ENCODE results near the gene PDE8A.
"Not testable (repeated sequence)": the region's sequence is repeated elsewhere in the genome, so short reads cannot be mapped to it uniquely, and the experiment has no call there.

PDE8A gene

DNA sequence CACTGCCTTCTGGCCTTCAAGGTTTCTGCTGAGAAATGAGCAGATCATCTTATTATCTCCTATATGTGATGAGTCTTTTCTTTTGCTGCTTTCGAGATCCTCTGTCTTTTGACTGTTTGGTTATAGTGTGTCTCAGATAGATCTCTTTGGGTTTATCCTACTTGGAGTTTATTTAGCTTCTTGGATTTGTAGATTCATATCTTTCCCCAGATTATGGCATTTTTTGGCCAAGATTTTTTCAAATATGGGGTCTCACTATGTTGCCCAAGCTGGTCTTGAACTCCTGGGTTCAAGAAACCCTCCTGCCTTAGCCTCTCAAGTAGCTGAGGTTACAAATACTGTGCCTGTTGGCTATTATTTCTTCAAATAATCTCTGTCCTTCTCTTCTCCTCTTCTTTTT lies 150.3 kb downstream of the PDE8A start:
- DNase-seq (ENCODE audit: low read depth), result no peak

GRCh38 chr15:85133709-85134108 lies 152.1 kb downstream of the PDE8A start:
- no peak for DNase-seq (ENCODE audit: low read depth)

DNA sequence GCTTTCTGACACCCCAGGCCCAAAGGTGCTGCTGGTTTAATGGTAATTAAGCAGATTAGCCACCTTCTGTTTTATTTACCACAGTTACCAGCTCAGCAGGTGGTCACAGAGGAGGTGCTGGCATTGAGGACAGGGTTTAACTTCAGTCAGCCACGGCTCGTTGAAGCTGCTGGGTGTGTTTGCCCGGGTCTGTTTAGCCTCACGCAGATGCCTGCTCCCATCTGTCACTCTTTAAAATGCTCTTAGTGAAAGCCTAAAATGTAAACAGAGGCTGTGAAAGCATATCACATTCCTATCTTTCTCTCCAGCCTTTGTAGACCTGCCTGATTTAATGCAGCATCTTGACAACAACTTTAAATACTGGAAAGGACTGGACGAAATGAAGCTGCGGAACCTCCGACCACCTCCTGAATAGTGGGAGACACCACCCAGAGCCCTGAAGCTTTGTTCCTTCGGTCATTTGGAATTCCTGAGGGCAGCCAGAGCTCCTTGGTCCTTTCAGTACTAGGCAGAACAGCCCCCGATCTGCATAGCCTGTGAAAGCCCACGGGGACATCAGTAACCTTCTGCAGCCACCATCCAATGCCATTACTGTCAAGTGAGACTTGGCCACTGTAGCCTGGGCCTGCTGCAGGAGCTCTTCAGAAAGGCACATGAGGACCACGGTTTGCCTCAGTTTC lies 156.0 kb downstream of the PDE8A start:
- no peak for DNase-seq (ENCODE audit: low read depth)

DNA sequence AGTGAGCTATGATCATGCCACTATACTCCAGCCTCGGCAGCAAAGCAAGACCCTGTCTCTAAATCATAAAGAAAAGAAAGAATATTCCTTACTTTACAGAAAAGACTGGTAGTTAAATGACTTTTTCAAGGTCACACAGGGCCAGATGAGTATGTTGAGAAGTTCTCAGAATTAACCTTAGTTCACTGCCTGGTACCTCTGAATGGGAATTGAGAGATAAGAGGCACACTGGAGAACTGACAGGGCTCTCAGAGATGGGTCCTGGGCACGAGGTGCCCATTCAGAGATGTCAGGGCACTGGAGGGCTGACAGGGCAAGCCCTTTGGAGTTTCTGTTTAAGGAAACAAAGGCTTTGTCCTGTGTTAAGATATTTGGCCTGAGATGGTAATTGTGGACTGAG lies 157.7 kb downstream of the PDE8A start:
- DNase-seq (ENCODE audit: low read depth), result no peak

DNA sequence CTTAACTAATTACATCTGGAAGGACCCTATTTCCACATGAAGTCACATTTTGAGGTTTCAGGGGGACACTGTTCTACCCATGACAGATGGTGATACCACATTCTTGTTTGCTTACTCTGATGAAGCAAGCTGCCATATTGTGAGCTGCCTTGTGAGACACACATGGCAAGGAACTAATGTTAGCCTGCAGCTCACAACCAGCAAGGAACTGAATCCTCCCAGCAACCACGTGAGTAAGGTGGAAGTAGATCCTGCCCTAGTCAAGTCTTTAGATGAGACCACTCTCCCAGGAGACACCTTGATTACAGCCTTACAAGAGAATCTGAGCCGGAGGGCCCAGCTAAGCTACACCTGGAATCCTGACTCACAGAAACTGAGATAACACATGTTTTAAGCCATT lies 160.1 kb downstream of the PDE8A start:
- no peak for DNase-seq (ENCODE audit: low read depth)

GRCh38 chr15:85142312-85142711 lies 160.7 kb downstream of the PDE8A start:
- DNase-seq (ENCODE audit: low read depth), result no peak

DNA sequence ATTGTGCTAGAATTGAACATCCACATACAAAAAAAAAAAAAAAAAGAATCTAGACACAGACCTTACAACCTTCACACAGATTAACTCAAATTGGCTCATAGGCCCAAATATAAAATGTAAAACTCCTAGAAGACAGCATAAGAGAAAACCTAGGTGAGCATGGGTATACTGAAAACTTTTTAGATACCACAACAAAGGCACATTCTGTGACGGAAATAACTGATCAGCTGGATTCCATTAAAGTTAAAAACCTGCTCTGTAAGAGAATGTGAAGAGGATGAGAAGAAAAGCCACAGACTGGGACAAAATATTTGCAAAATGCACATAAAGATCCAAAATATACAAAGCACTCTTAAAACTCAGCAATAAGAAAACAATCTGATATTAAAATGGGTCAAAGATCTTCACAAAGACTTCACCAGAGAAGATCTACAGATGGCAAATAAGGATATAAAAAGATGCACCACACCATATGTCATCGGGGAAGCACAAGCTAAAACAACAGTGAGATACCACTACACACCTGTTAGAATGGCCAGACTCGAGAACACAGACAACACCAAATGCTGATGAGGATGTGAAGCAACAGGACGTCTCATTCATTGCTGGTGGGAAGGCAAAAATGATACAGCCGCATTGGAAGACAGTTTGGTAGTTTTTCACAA lies 167.9 kb downstream of the PDE8A start:
- no peak for DNase-seq (ENCODE audit: low read depth)

GRCh38 chr15:85150130-85150480 lies 168.4 kb downstream of the PDE8A start:
- DNase-seq (ENCODE audit: low read depth), result no peak

GRCh38 chr15:85151145-85151544 lies 169.5 kb downstream of the PDE8A start:
- no peak for DNase-seq (ENCODE audit: low read depth)

DNA sequence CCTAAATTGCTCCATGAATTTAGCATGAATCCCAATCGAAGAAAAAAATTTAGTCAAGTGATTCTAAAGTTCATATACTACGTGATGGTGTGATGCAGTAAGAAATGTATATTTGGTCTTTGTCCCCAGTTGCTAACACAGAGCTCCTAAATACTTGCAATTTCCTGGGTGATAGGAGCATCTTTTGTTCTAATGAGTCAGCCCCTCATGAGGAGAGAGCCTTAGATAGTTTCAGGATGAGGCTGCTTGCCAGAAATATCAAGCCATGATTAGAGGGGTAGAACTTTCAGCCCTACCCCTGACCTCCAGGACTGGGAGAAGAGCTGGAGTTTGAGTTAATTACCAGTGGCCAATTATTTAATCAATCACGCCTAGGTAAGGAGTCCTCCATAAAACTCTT lies 170.2 kb downstream of the PDE8A start:
- DNase-seq (ENCODE audit: low read depth), result no peak

DNA sequence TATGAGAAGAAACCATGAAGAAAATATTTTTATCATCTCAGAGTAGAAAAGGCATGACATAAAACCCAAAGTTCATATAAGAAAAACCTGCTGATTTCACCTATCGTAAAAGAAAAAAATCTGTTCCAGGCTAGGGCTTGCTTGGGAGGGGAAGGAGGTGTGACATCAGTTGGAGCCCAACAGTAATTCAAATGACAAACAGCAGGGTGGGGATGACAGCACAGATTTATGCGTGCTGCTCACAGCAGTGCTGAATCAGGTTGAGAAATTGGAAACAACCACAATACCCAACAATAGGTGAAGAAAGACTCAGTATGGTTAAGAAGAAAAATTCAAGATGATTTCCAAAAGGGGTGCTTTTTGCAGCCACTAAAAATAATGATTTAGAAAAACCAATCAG lies 172.4 kb downstream of the PDE8A start:
- no peak for DNase-seq (ENCODE audit: low read depth)

DNA sequence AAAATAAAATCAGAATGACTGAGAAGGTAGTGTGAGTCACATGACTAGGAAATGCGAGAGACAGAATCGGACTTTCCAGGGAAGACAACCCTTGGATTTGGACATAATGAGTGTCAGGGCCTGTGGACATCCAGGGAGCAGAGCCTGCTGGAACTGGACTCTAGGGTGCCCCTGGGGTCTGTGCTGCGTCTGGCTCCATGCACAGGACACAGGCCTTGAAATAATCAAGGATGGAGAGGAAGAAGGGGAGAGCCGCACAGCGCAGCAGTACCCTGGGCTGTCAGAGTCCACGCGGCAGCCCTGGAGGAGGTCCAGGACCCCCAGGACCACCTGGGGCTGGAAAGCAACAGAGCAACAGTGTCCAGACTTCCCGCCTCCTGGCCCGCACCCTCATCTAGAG lies 173.7 kb downstream of the PDE8A start:
- no peak for DNase-seq (ENCODE audit: low read depth)

DNA sequence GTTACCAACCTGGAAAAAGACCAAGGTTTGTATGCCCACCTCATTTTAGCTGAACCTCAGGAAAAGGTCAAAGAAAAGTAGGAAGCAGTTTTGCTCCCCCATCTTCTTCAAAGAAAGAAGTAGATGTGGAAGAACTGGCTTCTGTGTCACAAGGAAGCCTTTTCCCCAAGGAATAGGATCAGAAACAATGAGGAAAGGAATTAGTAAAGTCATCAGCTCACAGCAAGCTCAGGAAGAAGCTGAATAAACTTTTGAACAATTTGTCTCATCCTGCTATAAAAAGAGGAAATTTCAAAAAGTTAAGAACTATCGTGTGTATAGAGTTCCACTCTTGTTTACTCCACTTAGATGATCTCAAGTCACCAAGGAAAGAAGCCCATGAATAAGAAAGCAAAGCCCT lies 174.2 kb downstream of the PDE8A start:
- DNase-seq (ENCODE audit: low read depth), result no peak

DNA sequence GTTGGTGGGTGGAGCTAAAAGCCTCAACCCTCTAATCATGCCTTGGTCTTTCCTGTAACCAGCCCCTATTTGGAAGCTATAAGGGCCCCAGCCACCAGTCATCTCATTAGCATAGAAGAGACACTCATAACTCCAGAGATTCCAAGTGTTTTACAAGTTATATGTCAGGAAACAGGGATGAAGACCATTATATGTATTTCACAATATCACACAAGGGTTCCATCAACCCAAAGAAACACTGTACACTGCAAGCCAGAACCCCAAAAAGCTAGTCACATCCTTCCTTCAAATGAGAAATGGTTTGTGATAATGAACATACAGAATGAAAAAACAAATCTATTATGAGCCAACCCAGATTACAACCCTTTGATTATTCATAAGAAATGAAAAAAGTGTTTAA lies 175.7 kb downstream of the PDE8A start:
- no peak for DNase-seq (ENCODE audit: low read depth)

- no peak for DNase-seq (ENCODE audit: low read depth)
Measured at GRCh38 chr15:85162237-85162636, 180.6 kb downstream of the PDE8A start.

DNA sequence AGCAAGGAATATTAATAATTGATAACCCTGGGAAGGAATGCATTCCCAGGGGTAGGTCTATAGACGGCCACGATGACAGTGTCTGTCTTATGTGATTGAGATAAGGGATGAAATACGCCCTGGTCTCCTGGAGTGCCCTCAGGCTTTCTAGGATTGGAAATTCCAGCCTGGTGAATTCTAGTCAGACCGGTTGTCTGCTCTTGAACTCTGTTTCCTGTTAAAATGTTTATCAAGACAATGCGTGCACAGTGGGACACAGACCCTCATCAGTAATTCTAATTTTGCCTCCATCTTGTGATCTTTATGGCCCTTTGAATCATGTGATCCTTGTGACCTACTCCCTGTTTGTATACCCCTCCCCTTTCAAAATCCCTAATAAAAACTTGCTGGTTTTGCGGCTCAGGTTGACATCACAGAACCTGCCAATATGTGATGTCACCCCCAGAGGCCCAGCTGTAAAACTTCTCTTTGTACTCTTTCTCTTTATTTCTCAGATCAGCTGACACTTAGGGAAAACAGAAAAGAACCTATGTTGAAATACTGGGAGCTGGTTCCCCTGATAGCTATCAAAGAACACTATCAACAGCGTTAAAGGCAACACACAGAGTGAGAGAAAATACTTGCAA lies 183.3 kb downstream of the PDE8A start:
- no peak for DNase-seq (ENCODE audit: low read depth)

DNA sequence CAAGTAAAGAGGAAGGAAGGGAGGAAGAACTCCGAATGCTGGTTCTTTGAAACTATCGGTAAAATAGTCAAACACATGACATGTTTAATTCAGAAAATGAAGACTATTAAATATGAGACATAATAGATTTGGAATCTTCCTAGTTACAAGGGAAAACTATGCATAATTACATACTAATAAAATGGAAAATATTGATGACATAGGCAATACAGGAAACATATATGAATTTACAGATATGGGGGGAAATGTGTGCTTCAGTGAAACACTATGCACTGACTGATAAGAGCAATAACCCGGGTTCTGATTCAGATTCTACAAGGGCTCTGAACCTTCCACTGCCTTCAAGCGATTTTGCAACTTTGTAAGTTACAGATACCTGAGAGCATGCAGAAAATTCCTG lies 185.9 kb downstream of the PDE8A start:
- DNase-seq (ENCODE audit: low read depth), result no peak

- DNase-seq (ENCODE audit: low read depth), result peak; percentile 12
Measured at GRCh38 chr15:85168642-85169173, 187.1 kb downstream of the PDE8A start.

DNA sequence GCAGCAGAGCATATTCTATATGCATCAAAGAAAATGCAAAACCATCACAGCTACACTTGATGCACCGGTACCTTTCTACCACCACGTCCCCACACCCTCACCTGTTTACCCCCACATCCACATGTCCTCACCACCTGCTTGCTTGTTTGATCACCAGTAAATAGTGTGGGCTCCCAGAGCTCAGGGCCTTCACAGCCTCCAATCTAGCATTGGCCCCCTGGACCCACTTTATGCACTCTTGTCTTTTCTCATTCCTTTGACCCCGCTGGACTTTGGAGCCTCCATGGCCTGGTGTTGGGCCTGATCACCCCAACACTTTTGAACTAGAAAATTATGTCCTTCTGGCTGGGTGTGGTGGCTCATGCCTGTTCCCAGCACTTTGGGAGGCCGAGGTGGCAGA lies 190.1 kb downstream of the PDE8A start:
- DNase-seq (ENCODE audit: low read depth), result no peak

DNA sequence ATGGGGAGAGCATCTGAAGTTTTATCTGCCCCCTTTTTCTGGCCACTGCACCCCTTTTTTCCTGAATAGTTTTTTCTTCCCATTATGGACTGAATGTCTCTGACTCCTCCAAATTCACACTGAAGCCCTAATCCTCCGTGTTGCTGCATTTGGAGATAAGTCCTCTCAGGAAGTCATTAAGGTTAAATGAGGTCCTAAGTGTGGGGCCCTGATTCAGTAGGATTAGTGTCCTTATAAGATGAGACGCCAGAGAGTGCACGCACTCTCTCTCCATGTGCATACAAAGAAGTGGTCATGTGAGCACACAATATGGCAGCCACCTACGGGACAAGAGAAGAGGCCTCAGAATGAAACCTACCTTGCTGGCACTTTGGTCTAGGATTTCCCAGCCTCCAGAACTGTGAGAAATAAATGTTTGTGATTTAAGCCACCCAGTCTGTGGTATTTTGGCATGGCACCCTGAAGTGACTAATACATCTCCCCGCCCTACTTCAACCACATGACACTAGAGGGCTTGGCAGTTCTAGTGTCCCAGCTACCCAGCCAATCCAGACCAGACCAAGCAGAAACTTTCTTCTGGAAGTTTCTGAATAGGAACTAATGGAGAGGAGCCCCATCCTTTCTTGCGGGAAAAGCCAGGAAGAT lies 191.3 kb downstream of the PDE8A start:
- no peak for DNase-seq (ENCODE audit: low read depth)

DNA sequence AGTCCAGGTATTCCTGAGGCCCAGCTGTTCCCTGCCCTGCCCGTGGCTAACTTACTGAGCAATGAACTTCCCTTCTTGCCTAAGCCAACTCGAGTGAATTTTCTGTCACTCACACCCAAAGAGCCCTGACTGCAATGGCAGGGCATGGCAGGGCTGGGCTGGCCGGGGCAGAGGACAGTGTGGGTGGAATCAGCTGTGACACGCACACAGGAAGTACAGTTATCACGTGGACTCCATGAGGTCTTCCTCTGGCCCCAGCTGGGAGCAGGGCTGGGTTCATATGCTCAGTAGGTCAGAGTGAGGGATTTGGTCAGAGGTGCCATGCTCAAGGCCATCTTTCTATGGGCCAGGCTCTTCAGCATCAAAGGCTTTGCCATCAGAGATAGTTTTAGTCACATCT lies 192.0 kb downstream of the PDE8A start:
- DNase-seq (ENCODE audit: low read depth), result not testable (repeated sequence)

DNA sequence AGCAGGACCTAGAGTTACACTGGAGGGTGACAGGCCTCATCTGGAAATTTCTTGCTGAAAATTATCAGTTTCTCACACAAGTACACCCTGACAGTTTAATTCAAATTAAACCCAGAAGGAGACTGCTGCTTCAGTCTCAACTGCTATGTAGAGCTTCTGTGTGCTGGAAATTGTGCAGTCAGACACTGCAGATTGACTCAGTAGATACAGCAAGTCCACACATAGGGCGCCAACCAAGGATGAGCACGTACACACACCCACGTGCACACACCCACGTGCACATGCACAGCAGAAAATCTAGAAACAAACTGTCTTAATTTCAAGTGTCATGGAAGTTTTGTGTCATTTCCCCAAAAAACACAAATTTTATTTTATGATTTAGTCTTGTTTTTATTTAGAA lies 192.9 kb downstream of the PDE8A start:
- DNase-seq (ENCODE audit: low read depth), result no peak

DNA sequence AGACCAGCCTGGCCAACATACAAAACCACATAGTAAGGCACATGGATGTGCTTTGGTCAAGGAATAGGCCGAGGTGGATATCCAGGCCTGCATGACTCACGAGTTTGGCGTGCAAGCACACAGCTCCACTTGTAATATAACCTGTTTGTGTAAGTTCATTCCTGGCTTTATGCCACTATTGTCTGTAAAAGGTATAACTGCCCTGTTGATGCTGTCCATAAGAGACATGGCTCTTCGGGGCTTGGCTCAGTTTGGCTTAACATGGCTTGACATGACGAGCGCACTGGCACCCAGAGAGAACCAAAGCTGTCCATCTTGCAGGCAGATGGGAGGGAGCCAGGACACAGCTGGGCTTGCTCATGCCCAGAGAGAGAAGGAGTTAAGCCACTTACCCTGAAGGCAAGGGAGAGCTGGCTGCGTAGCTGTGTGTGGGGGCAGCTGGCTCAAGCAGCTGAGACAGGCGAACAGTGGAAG lies 195.4 kb downstream of the PDE8A start:
- DNase-seq (ENCODE audit: low read depth), result not testable (repeated sequence)

All from activated T-helper 9 cell treated with anti-CD3 and anti-CD28 coated beads, Interleukin-2, amount 50 U/mL, for 16 hours (primary cell).